HG03558 (cell line): ENCODE data around the gene MYCBPAP.

Experiments used
- ATAC-seq: cut with Tn5 transposase; IDR thresholded peaks from one replicate; pipeline ENCODE4 v1.9.1; 2021; ENCODE audit warnings: moderate number of reproducible peaks; ENCODE audit not compliant: unreplicated experiment; ENCODE audit errors: extremely low read depth

MYCBPAP gene

DNA sequence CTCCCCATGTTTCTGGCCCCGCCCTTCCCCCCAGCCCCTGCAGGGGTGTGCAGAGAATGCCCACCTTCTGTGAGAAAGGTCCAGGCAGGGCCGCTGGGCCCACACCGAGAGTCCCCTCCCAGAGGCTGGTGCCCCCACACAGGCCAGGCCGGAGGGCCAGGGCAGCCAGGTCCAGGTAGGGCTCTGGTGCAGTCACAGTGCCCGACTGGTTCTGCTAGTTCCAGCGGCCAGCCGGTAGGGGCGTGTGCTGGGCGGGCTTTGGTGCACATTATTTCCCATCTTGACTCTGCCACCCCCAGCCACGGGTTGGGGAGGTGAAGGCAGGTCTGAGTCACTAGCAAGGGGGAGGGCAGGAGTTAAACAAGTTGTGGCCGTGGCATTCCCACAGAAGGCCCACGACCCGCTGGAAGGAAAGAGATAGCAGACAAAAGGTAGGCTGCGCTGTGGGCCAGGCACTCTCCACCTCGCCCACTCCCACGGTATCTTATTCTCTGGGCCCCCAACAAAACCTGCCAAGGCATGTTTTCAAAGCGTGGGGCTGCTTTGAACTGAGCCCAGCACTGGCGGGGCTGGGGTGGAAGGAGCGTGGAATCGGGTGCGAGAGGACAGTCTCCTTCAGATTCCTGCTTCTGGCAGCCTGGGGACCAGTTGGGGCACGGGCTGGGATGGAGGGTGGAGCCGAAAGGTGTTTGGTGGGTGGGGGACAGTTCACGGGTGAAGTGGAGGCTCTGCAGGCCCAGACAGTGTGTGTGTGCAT is 26.2 kb downstream of the MYCBPAP start:
- ATAC-seq: no peak

DNA sequence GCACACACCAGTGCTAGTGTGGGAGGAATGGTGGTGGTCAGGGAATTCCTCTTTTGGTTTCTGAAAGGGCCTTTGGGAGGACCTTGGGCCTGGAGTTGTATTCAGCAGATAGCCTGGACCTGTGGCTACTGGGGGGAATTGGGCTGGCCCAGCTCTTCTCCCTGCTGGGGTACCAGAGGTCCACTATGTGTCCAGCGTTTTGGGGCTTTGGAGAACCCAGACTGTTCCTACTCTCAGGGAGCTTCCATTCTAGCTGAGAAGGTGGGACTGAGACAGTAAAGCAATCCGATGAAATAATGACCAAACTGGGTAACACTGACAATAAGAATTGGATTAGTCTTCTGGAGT is 26.7 kb downstream of the MYCBPAP start:
- ATAC-seq: no peak

DNA sequence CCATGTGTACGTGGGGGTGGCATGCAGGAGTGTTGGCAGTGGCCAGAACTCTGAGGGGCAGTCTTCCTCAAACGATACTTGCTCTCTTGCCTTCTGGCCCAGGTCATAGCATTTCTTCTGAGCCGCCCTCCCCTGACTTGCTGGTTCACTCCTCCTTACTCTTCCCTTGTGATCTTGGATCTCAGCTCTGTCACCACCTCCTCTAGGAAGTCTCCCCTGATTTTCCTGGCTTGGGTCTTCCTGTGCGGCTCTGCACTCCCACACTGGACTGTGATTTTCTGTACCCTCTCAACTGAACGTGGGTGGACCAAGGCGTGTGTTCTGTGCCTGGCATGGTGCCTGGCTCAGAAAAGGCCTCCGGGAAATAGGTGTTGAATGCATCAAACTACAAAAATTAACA is 27.2 kb downstream of the MYCBPAP start:
- no peak for ATAC-seq

DNA sequence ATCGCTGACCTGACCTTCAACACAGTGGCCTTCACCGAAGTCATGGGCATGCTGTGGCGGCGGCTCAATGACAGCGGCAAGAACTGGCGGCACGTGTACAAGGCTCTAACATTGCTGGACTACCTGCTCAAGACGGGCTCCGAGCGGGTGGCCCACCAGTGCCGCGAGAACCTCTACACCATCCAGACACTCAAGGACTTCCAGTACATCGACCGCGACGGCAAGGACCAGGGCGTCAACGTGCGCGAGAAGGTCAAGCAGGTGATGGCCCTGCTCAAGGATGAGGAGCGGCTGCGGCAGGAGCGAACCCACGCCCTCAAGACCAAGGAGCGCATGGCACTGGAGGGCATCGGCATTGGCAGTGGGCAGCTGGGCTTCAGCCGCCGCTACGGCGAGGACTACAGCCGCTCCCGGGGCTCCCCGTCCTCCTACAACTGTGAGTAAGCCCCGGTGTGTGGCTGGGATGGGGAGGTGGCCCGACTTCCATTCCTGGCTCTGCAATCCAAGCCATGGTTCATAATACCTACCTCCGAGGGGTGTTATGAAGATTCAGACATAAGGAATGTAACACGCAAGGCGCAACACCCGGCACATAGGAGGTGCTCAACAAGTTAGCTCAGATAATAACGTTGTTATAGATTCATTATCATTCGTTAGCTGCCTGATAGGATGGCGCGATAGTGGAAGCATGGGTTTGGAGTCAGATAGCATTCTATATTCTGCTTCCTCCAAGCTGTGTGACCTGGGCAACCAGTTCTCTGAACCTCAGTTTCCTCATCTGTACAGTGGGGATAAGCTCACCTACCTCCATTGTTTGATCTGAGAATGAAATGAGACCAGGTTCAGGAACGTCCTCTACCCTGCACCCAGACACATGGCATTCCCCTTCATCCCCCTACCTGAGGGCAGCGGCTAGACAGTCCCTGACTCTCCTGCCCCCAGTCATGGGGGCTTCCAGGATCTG is 28.7 kb downstream of the MYCBPAP start:
- no peak for ATAC-seq

DNA sequence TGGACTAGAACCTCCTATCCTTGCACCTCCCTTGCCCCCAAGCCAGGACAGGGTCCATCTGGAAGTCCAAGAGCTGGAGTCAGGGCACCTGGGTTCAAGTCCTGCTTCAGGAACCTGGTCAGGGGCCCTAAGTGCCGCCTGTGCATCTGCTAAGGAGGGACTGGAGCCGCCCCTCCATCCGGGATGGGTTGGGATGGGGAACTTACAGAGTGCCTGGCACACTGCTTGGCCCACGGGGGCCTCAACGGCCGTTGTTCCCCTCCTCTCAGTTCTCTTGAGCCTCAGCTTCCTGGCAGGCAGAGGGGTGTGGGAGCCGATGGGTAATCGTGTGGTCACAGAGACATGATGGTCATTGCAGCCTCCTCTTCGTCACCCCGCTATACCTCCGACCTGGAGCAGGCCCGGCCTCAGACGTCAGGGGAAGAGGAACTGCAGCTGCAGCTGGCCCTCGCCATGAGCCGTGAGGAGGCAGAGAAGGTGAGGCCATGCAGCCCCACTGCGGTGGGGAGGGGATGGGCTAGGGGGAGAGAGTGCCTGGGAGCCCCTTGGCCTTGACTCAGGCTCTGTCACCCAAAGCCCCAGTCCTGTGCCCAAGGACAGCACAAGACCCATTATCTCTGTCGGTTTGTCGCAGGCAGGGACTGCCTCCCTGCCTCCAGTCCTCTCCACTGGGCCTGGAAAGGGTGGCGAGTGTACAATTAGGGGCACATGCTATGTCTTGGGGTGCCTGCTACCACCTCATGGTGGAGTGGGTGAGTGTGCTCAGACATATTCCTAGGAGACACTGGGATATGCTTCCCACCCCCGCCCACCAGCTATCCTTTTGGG is 29.7 kb downstream of the MYCBPAP start:
- ATAC-seq: no peak

DNA sequence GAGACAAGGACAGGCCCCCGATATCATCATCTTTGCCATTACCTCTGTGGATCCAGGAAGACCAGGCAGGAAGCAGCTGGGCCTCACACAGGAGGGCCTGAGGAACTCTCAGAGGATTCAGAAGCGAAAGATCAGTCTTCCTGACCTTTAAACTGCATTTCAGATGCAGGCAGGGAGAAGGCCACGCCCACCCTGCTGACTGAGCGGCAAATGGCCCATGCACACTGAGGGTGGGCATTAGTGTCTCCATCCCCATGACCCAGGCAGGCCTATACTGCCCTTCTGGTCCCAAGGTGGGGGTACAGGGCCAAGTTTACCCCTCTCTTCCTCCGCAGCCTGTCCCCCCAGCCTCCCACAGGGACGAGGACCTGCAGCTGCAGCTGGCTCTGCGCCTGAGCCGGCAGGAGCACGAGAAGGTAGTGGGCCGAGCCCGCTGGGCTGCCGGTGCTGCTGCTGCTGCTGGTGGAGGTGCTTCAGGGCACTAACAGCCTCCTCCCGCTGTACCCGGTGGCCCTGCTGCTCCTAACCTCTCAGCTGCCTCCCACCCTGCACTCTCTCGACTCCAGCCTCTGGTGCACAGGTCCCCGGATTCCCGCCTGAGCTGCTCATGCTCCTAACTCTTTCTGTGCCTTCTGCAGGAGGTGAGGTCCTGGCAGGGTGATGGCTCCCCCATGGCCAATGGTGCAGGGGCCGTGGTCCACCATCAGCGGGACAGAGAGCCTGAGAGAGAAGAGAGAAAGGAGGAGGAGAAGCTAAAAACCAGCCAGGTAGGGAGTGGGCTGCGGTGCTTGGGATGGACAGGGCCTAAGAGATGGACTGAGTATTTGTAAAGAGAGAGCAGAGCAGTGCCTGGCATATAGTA is 30.5 kb downstream of the MYCBPAP start:
- no peak for ATAC-seq

DNA sequence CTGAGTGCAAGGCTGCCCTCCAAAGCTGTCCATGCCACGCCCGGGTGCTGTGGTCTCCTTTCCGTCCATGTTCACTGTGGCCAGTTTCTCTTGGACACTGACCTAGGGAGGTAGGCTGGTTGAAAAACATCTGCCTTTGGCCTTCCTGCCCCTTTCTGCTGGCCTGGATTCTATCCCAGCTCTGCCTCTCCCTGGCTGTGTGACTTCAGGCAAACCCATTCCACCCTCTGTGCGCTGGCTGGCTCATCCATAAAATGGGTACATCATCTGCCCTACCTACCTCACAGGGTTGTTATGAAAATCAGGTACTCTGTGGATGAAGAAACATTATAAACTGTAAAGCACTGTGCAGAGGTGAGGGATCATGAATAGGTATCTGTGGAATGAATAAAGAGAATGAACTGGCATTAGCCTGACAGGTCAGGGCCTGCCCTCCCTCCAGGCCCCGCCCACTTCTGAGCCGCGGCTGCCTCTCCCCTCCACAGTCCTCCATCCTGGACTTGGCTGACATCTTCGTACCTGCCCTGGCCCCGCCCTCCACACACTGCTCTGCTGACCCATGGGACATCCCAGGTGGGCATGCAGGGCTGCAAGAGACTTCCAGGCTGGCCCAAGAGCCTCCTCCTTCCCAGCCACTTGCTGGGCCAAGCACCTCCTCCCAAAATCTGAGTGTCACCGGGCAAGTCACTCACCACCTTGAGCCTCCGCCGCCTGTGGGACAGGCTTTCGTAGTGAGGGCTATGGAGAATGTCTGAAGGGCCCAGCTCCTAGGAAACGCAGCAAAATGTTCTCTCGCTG is 31.7 kb downstream of the MYCBPAP start:
- no peak for ATAC-seq

DNA sequence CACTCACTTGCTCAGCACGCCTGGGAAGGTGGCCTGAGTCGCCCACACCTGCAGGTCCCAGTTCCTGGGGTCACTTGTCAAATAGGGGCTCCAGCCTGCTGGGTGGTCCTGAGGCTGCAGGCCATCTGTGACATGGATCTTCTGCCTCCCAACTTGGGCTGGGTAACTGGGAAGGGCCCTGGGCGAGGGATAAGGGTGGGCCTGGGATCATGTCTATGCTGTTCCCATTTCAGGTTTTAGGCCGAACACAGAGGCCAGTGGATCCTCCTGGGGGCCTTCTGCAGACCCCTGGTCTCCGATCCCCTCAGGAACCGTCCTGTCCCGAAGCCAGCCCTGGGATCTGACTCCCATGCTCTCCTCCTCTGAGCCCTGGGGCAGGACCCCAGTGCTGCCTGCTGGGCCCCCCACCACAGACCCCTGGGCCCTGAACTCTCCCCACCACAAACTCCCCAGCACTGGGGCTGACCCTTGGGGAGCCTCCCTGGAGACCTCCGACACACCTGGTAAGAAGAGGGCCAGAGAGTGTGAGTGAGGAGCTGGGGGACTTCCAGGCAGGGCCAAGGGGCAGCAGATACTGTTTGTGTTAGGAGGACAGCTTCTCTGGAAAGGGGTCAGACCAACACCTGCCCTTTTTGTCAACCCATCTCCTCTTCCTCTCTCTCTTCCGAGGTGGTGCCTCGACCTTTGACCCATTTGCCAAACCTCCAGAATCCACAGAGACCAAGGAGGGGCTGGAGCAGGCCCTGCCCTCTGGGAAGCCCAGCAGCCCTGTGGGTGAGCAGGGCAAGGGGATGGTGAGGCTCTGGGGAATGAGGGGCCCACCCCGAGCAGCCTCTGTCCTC is 32.5 kb downstream of the MYCBPAP start:
- ATAC-seq: no peak

DNA sequence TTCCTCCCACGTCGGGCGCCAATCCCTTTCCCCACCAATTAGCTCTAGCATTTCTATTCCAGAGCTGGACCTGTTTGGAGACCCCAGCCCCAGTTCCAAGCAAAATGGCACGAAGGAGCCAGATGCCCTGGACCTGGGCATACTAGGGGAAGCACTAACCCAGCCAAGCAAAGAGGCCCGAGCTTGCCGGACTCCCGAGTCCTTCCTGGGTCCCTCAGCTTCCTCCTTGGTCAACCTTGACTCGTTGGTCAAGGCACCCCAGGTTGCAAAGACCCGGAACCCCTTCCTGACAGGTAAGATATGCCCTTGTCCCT is 33.1 kb downstream of the MYCBPAP start:
- no peak for ATAC-seq

GRCh38 chr17:50541716-50542688 is 33.8 kb downstream of the MYCBPAP start:
- ATAC-seq: peak; percentile 45

- no peak for ATAC-seq
Observed at GRCh38 chr17:50542795-50543774, 34.8 kb downstream of the MYCBPAP start.

GRCh38 chr17:50544516-50544915 is 36.3 kb downstream of the MYCBPAP start:
- no peak for ATAC-seq

DNA sequence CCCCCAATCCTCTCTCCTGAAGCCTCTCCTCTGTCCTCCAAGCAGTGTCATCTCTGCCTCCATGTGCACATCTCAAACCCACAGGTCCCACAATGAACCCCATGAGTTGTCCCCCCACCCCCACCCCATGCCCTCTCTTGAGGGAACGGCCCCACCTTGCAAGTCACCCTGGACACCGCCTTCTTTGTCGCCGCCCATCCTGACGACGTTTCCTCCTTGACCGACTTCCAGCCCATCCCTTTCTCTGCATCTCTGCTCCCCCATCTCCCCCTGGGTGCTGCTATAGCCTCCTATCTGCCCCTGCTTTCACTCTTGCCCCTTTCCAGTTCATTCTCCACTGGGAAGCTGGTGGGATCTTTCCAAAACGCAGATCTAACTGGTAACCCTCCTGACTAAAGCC is 37.1 kb downstream of the MYCBPAP start:
- ATAC-seq: no peak

DNA sequence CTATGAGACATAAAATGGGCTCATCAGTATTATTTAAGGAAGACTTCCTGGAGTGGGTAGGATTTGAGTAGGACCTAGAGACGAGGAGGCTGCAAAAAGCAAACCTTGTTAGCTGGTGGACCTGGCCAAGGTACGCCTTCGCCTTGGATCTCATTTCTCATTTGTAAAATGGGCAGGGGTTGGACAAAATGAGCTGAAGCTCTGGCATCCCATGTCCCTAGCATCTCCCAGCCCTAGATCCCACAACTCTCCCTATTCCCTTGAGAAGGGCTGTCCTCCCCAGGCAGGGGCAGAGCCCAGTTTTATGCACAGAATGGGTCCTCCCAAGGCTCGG is 38.4 kb downstream of the MYCBPAP start:
- no peak for ATAC-seq

DNA sequence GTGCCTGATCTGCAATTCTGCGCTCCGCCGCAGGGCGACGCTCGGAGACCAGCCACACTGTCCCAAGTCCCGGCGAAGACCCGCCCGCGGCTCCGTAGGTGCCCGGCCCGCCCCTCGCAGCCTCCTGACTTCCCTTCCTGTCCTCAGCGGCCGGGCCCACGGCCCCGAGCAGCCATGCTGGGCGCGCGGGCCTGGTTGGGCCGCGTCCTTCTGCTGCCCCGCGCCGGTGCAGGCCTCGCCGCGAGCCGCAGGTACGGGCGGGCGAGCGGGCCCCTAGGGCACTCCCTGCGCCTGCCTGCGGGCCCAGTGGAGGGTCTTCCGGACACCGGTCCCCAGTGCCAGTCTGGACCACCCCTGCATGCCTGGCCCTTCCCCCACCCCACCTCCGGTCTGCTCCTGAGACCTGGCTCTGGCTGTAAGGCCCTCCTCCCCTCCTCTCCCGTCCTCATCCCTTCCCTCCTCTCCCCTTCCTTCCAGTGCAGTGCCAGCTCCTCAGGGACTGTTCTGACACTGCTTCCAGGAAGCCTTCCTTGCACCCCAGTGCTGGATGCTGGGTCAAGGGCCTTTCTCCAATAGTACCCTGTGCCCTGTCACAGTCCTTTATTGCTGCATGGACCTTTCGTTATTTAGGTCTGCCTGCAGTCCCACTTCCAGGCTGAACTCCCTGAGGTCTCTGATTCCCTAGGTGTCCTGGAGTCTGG is 38.9 kb downstream of the MYCBPAP start, which contains the start of gene SPATA20:
SPATA20 (plus strand) TSS at position 140 of the 701 bp plus-strand sequence; CDS start at position 175, 35 bp downstream.
- ATAC-seq: no peak
